OCI-LY1 (cell line): Measurements from ENCODE around the gene ADCY2.

Experiments used
- EZH2 ChIP-seq: fragments of 200-600 bp; sonication (generic), shearing (Covaris generic); IDR thresholded peaks from 2 replicates; pipeline ENCODE4 v1.8.0; 2017; ENCODE audit warnings: borderline replicate concordance, mixed run types, mild to moderate bottlenecking, antibody characterized with exemption, low read length, moderate library complexity, mixed read lengths
- TF ChIP-seq, protein P1 (sequence below): fragments of 200-600 bp; sonication (generic), shearing (Covaris generic); IDR thresholded peaks from 2 replicates; pipeline ENCODE4 v1.5.1; 2017; ENCODE audit warnings: mild to moderate bottlenecking, antibody characterized with exemption, low read length, moderate library complexity, mixed read lengths

GRCh38 chr5:7668627-7669026 is 272.7 kb downstream of the ADCY2 start:
- TF ChIP-seq, protein P1, sequence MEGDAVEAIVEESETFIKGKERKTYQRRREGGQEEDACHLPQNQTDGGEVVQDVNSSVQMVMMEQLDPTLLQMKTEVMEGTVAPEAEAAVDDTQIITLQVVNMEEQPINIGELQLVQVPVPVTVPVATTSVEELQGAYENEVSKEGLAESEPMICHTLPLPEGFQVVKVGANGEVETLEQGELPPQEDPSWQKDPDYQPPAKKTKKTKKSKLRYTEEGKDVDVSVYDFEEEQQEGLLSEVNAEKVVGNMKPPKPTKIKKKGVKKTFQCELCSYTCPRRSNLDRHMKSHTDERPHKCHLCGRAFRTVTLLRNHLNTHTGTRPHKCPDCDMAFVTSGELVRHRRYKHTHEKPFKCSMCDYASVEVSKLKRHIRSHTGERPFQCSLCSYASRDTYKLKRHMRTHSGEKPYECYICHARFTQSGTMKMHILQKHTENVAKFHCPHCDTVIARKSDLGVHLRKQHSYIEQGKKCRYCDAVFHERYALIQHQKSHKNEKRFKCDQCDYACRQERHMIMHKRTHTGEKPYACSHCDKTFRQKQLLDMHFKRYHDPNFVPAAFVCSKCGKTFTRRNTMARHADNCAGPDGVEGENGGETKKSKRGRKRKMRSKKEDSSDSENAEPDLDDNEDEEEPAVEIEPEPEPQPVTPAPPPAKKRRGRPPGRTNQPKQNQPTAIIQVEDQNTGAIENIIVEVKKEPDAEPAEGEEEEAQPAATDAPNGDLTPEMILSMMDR, result no peak
- no peak for TF ChIP-seq EZH2
